K562 (cell line): ENCODE measurements around the gene LHPP.

ENCODE experiments used
- CHD2 ChIP-seq: IDR thresholded peaks from 2 replicates; pipeline ENCODE4 v1.6.1; 2011; ENCODE audit warnings: low read depth, low read length
- CTCF ChIP-seq, 3 experiments: IDR thresholded peaks in 2 of 3; conservative IDR thresholded peaks in 1 of 3; 2 replicates each; pipeline ENCODE4 v1.5.1; 2011 to 2012; ENCODE audit warnings: low read length in 3 of 3, mild to moderate bottlenecking in 3 of 3, control low read depth in 2 of 3, improper control_type of control experiment in 1 of 3, inconsistent platforms in 1 of 3, low read depth in 1 of 3, mixed read lengths in 1 of 3, moderate library complexity in 1 of 3; ENCODE audit not compliant: insufficient read depth in 2 of 3
- E2F5 ChIP-seq: sonication (generic); formaldehyde crosslinking; IDR thresholded peaks from 2 replicates; pipeline ENCODE4 v1.8.0; 2022; ENCODE audit warnings: mild to moderate bottlenecking, missing genetic modification reagents
- NBN ChIP-seq: fragments of 450-650 bp; IDR thresholded peaks from 2 replicates; pipeline ENCODE4 v1.6.1; 2016; ENCODE audit warnings: low read depth, mild to moderate bottlenecking
- USF2 ChIP-seq: sonication (generic); formaldehyde crosslinking; IDR thresholded peaks from 2 replicates; pipeline ENCODE4 v1.5.0; 2020; ENCODE audit warnings: missing genetic modification reagents
- ZNF175 ChIP-seq: fragments of 200-800 bp; sonication (Bioruptor generic); IDR thresholded peaks from 2 replicates; pipeline ENCODE4 v1.6.1; 2016; ENCODE audit warnings: low read depth, mild to moderate bottlenecking, missing genetic modification characterization, missing compliant biosample characterization

- TF ChIP-seq CHD2 (no peak), USF2 (CRISPR knock-in tag) (no peak), CTCF (IDR thresholded peaks at IDR 0.05 in 2 of 3, conservative IDR thresholded peaks at IDR 0.05 in 1 of 3; ENCODE audit: insufficient read depth in 2 of 3, low read depth in 1 of 3, low read length in 3 of 3) (no peak), ZNF175 (CRISPR knock-in tag) (no peak), NBN (no peak), E2F5 (CRISPR knock-in tag) (no peak)
Measured at GRCh38 chr10:124535731-124536495, 74.3 kb downstream of the LHPP start.
